GM19395 (cell line): ENCODE measurements around the gene PSMA5.
"Not testable (repeated sequence)": the region's sequence is repeated elsewhere in the genome, so short reads cannot be mapped to it uniquely, and the experiment has no call there.

ENCODE experiments used
- ATAC-seq: cut with Tn5 transposase; IDR thresholded peaks from one replicate; pipeline ENCODE4 v1.9.1; 2021; ENCODE audit warnings: mild to moderate bottlenecking, moderate library complexity; ENCODE audit not compliant: unreplicated experiment

The PSMA5 gene

GRCh38 chr1:109392788-109393616 is 33.2 kb downstream of the PSMA5 start:
- ATAC-seq = no peak

DNA sequence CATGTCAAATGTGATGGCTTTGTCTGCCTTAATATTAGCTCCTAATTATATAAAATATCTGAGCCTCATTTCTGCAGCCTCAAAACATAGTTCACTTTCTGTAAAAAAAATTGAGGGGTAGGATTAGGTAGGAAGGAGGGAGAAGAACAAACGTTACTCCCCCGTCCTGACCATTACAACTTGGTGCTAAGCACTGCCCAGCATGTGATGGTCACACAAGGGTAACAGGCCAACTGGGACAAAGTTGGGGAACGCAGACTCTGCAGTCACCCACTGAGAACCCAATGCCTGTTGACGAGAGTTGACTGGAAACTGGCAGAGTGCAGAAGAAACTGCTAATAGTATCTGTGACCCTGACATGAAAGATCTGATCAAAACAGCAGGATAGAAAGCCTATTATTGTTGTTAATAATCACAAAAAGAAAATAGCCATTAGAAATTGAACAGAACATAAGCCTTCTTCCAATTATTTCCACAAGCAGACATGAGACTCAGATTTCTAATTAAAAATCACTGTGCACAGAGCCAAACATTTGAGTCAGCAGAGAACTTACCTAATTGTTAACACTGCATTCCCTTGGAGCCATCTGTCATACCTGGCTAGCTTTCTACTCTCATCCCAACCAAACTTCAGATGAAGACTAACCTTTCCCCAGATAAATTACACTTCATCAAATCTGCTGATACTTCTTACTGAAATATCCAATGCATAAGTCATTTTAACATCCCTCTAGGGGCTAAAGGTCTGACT is 34.0 kb downstream of the PSMA5 start:
- ATAC-seq = peak; percentile 12

DNA sequence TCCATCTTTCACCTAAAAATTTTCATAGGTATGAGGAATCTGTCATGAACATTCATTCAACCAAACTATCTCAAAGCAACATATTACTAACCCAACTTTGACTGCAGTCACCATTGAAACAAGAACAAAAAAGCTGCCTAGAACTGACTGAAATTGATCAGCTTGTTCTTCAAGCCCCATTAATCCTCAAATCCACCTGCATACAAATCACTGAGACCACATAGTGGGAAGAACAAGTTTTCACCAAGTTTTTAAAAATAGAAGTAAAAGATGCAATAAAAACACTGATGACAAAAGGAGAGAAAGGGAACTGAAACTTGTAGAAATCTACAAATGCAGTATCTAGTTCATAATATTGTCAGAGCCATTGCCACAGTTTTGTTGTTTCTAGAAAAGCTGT is 34.6 kb downstream of the PSMA5 start:
- ATAC-seq = peak; percentile 91

GRCh38 chr1:109391157-109391556 is 35.1 kb downstream of the PSMA5 start:
- no peak for ATAC-seq

DNA sequence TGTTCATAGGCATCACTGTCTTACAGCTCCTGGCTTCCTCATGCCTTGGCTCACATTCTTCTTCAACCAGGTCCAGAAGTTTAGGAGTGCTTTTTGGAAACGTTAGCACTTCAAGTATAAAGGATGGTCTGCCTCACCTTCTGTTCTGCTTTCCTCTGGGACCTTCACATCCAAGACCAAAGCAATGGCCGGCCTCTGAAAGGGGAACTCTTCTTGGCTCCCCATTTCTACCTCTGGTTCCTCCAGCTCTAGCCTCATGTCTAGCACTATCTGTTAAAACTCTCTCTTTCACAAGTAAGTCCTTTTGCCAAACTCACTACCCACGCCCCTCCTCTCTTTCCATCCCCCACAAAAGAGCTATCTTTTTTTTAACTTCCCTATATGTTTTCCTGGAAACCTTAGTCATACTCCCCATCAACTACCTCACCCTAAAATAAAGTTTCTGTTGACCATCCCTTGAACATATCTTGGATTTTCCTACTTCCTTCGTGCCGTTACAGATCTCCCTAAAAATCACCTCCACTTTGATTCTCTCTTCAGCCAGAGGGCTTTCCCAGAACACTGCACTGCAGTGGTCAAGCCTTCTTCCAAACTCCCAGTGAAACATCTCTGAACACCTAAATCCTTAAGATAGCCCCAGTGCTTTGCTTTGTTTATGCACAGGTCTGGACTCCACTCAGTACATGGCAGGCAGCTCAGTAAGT is 36.5 kb downstream of the PSMA5 start:
- ATAC-seq = no peak

GRCh38 chr1:109388884-109389637 is 37.2 kb downstream of the PSMA5 start:
- ATAC-seq = no peak

DNA sequence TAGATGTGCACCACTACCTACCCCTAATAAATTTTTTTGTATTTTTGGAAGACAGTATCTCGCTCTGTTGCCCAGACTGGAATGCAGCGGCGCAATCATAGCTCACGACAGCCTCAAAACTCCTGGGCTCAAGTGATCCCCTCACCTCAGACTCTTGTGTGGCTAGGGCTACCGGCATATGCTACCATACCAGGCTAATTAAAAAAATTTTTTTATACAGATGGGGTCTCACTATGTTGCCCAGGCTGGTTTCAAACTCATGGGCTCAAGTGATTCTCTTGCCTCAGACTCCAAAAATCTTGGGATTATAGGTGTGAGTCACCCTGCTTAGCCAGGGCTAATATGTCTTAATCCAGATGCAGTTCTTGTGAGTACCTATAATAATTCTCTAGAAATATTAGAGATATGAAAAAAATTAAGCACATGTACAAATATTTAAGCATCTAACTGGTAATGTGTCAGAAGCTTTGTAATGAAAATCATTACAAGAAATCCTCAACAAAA is 38.0 kb downstream of the PSMA5 start:
- ATAC-seq = no peak

- ATAC-seq = no peak
Measured at GRCh38 chr1:109386054-109386717, 40.1 kb downstream of the PSMA5 start.

GRCh38 chr1:109385417-109385816 is 40.8 kb downstream of the PSMA5 start:
- ATAC-seq = no peak

GRCh38 chr1:109383854-109384253 is 42.4 kb downstream of the PSMA5 start:
- no peak for ATAC-seq

DNA sequence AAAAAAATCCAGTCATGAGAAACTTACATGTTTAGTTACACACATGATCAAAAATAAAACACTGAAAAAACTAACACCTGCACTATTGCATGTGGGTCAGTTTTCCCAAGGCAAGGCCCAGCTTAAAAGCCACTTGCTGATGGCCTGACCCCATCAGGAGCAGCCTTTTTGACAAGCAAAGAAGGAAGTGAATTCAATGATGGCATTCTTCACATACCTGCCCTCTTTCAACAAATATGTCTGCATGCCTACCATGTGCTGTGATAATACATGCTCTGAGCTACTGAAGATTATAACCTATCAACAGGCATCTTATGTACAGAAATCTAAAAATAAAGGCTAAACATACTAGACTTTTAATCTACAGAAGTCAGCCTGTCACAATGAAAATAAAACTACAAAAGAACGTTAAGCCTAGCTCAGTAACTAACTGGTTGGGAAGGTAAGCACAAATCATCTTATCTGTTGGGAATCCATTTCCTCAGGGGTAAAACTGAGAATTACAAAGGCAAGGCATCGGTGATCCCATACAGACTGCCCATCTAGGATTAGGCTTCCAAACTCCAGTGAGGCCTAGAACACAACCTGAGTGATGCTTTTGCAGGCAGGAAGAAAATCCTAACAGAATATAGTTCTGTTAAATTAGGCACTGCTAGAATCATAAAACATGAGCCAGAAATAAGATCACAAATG is 43.0 kb downstream of the PSMA5 start:
- no peak for ATAC-seq

DNA sequence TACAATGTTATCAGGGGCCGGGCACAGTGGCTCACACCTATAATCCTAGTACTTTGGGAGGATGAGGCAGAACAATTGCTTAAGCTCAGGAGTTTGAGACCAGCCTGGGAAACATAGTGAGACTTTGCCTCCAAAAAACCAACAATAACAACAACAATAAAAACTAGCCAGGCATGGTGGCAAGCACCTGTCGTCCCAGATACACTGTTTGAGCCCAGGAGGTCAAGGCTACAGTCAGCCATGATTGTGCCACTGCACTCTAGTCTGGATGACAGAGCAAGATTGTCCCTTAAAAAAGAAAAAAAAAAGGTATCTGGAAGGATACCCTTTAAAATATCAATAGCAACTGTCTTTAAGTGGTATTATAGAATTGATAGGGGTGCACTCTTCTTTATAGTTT is 44.7 kb downstream of the PSMA5 start:
- no peak for ATAC-seq

GRCh38 chr1:109379907-109380306 is 46.3 kb downstream of the PSMA5 start:
- ATAC-seq = no peak

- no peak for ATAC-seq
Measured at GRCh38 chr1:109379422-109379821, 46.8 kb downstream of the PSMA5 start.

DNA sequence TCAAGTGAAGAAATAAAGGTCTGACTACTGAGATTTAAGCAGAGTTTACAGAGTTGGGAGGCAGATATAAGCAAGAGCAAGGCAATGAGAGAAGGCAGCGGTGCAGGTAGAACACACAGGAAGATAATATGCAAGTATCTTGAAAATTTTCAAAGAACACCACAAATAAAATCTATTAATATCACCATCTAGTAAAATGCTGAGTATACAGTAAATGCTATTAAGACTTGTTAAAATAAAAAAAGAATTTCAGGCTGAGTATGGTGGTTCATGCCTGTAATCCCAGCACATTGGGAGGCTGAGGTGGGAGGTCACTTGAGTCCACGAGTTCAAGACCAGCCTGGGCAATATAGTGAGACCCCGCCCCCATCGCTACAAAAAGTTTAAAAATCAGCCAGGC is 48.5 kb downstream of the PSMA5 start:
- no peak for ATAC-seq

DNA sequence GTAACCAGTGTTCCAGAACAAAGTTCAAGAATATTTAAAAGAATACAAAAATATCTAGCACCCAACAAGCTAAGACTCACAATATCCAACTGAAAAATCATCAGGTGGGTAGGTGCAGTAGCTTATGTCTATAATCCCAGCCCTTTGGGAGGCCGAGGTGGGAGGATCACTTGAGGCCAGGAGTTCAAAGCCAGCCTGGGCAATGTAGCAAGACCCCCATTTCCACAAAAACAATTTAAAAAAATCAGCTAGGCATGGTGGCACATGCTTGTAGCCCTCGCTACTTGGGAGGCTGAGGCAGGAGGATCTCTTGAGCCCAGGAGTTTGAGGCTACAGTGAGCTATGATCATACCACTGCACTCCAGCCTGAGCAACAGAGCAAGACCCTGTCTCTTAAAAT is 52.6 kb downstream of the PSMA5 start:
- not testable (repeated sequence) for ATAC-seq

DNA sequence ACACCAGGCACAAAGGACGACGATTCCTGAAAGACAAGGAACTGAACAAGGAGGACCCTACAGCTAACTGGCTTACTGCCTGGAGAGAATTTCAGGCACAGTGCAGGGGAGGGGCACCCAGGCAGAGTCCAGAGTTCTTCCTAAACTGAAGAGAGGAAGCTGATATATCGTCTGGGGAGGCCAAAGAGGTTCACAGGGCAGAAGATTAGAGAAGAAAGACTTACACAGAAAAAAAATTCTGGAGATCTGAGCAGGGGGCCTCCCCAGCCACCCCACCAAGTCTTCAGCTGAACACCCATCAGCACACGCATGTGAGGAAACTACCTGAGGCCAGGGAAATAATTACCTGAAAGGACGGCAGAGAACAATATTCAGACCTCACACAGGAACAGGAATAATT is 53.1 kb downstream of the PSMA5 start:
- no peak for ATAC-seq

DNA sequence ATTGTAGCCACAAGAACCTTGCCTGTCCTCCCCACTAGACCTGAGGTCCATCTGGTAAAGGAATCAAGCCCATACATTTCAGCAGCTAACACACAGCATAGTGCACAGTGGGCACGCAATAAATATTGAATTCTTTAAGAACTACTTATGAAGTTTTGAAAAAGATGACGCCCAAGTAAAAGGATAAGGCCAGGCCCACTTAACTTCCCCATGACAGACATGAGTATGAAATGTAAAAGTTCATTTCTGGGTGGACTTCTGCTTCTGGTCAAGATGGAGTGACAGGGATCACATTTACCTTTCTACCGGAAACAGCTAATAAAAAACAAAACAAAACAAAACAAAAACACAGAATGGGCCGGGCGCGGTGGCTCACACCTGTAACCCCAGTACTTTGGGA is 54.0 kb downstream of the PSMA5 start:
- no peak for ATAC-seq

GRCh38 chr1:109371341-109371739 is 54.9 kb downstream of the PSMA5 start:
- no peak for ATAC-seq
